HEK293T (cell line): Measurements from ENCODE around the gene SYNM.

Experiments used
- FOXM1 ChIP-seq: fragments of 450-650 bp; IDR thresholded peaks from 2 replicates; pipeline ENCODE4 v1.6.1; 2017; ENCODE audit warnings: mild to moderate bottlenecking, borderline replicate concordance
- SUZ12 ChIP-seq: fragments of 450-650 bp; IDR thresholded peaks from 2 replicates; pipeline ENCODE4 v1.6.1; 2016; ENCODE audit warnings: mild to moderate bottlenecking
- TARDBP ChIP-seq: fragments of 450-650 bp; IDR thresholded peaks from 2 replicates; pipeline ENCODE4 v1.6.1; 2016

DNA sequence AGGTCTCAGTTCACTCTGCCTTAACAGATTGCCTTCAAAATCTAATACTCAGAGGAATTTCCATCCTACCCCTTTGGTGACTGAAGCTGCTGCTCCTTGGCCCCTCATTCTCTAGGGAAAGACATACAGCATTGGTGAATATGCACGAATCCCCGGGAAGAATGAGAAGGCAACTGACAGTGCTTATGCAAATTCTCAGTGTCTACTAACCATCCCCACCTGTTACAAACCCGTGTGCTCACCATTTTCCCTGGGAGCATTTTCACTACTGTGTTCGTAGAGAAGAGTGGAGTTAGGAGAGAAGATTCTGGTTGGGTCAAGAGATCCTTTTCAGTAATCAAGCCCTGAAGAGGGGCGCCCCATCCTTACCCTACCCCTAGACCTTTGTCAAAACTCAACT is 37.7 kb downstream of the SYNM start:
- TF ChIP-seq SUZ12 (no peak), FOXM1 (no peak), TARDBP (no peak)
